ENCODE results near the gene NRG3. TPM values are rescaled to one million over a fixed set of nuclear protein-coding genes. Genes with fewer than 3 reads are reported as not detected.
A peak's percentile ranks its signal among the peaks of the same experiment; 100 is the strongest.

Gene NRG3
- total and polyA plus RNA-seq, 3 donors from 2014 or later: 2.7 to 3.9 (median 2.7) TPM

- H3K4me1 ChIP-seq: no peaks in the 10 kb centered on the region
- H3K36me3 ChIP-seq (ENCODE audit: low read depth, missing control alignments): no peaks in the 10 kb centered on the region
- DNase-seq: no peak
- no peaks in the 10 kb centered on the region for H3K9me3 ChIP-seq
- TF ChIP-seq CTCF (IDR thresholded peaks at IDR 0.05) (no peak), POLR2A (IDR thresholded peaks at IDR 0.05) (no peak)
- H3K27me3 ChIP-seq: no peaks in the 10 kb centered on the region
- H3K27ac ChIP-seq: peak overlapping the region in 1 of 2 donors; percentile 14
- intact Hi-C loops (cut with DNase I; ENCODE audit: low total_unique reads): no loop called here
- no peak overlapping the region for H3K4me3 ChIP-seq
These were observed 1039.7 kb downstream of the NRG3 start for GRCh38 chr10:82914655-82915136.

GRCh38 chr10:82916941-82917340, 1041.9 kb downstream of the NRG3 start:
- H3K4me3 ChIP-seq: no peak overlapping the region
- WGBS, 2 donors: 80 to 93% methylated on average over 4 of the region's 4 CpGs
- H3K27me3 ChIP-seq: no peaks in the 10 kb centered on the region
- H3K4me1 ChIP-seq: no peaks in the 10 kb centered on the region
- H3K27ac ChIP-seq: no peak overlapping the region
- TF ChIP-seq POLR2A (IDR thresholded peaks at IDR 0.05): no peak
- no peak for TF ChIP-seq CTCF (IDR thresholded peaks at IDR 0.05)
- intact Hi-C loops (cut with DNase I; ENCODE audit: low total_unique reads): no loop called here
- no peak for DNase-seq
- no peaks in the 10 kb centered on the region for H3K9me3 ChIP-seq
- no peaks in the 10 kb centered on the region for H3K36me3 ChIP-seq (ENCODE audit: low read depth, missing control alignments)

DNA sequence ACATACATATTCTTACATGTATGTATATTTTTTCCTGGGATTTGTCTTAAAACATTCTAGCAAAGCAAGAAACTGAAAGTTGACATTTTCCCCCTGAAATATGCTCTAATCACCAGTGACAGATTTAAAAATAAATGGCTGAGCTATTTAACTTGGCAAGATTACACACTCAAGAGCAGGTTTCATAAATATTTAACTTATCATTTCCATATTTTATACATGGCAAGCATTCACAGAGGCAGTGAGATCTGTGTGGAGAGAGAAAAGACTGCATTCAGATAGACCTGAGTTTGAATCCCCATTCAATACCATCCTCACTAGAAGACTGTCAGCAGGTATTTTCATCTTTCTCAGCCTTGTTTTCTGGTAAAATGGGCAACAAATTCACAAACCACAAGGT, 1043.0 kb downstream of the NRG3 start:
- intact Hi-C loops (cut with DNase I; ENCODE audit: low total_unique reads): no loop called here
- Histone ChIP-seq H3K27me3 (no peaks in the 10 kb centered on the region), H3K4me3 (no peak overlapping the region), H3K36me3 (ENCODE audit: low read depth, missing control alignments) (no peaks in the 10 kb centered on the region), H3K27ac (no peak overlapping the region), H3K4me1 (no peaks in the 10 kb centered on the region), H3K9me3 (no peaks in the 10 kb centered on the region)
- DNase-seq: no peak
- no peak for TF ChIP-seq POLR2A (IDR thresholded peaks at IDR 0.05)
- TF ChIP-seq CTCF (IDR thresholded peaks at IDR 0.05): no peak

GRCh38 chr10:82922046-82922445, 1047.1 kb downstream of the NRG3 start:
- intact Hi-C loops (cut with DNase I; ENCODE audit: low total_unique reads): no loop called here
- Histone ChIP-seq H3K27me3 (no peaks in the 10 kb centered on the region), H3K36me3 (ENCODE audit: low read depth, missing control alignments) (no peaks in the 10 kb centered on the region), H3K4me1 (no peaks in the 10 kb centered on the region), H3K4me3 (no peak overlapping the region), H3K9me3 (no peaks in the 10 kb centered on the region), H3K27ac (no peak overlapping the region)
- TF ChIP-seq CTCF (IDR thresholded peaks at IDR 0.05) (no peak), POLR2A (IDR thresholded peaks at IDR 0.05) (no peak)
- WGBS, 2 donors: 68 to 85% methylated on average over 4 of the region's 4 CpGs
- DNase-seq: no peak

GRCh38 chr10:82922755-82923154, 1047.8 kb downstream of the NRG3 start:
- Histone ChIP-seq H3K36me3 (ENCODE audit: low read depth, missing control alignments) (no peaks in the 10 kb centered on the region), H3K27me3 (no peaks in the 10 kb centered on the region), H3K9me3 (no peaks in the 10 kb centered on the region), H3K4me1 (no peaks in the 10 kb centered on the region), H3K27ac (no peak overlapping the region), H3K4me3 (no peak overlapping the region)
- intact Hi-C loops (cut with DNase I; ENCODE audit: low total_unique reads): no loop called here
- TF ChIP-seq CTCF (IDR thresholded peaks at IDR 0.05) (no peak), POLR2A (IDR thresholded peaks at IDR 0.05) (no peak)
- WGBS, 2 donors: 83 to 89% methylated on average over 2 of the region's 2 CpGs
- no peak for DNase-seq

Data from testis (tissue), 3 donors.